GM12872 (cell line): ENCODE results near the gene CRISPLD2.

Experiments used
- CTCF ChIP-seq: IDR thresholded peaks from 3 replicates; pipeline ENCODE4 v1.5.1; 2011; ENCODE audit warnings: low read depth, mild to moderate bottlenecking, low read length, moderate library complexity; ENCODE audit not compliant: insufficient read depth

Gene CRISPLD2

GRCh38 chr16:84924331-84925091 is 104.7 kb downstream of the CRISPLD2 start:
- TF ChIP-seq CTCF, result no peak

GRCh38 chr16:84925092-84925772 is 105.4 kb downstream of the CRISPLD2 start:
- TF ChIP-seq CTCF, result peak; percentile 89

GRCh38 chr16:84925773-84926372 is 106.1 kb downstream of the CRISPLD2 start:
- no peak for TF ChIP-seq CTCF

GRCh38 chr16:84926462-84926861 is 106.7 kb downstream of the CRISPLD2 start:
- TF ChIP-seq CTCF, result no peak

GRCh38 chr16:84927621-84928591 is 108.1 kb downstream of the CRISPLD2 start:
- no peak for TF ChIP-seq CTCF

GRCh38 chr16:84928679-84929420 is 109.1 kb downstream of the CRISPLD2 start:
- TF ChIP-seq CTCF, result no peak
